Measurements from ENCODE around the gene GCGR. TPM values are rescaled to one million over a fixed set of nuclear protein-coding genes. Genes with fewer than 3 reads are reported as not detected.

GCGR gene
- total RNA-seq, 4 donors from 2014 or later: 0.47 TPM; not detected in 3

- 92 to 97% methylated on average over 6 to 13 of the region's 30 CpGs for WGBS, 2 donors (ENCODE audit: low coverage in 1 of 2)
- Histone ChIP-seq H3K27ac (no peak overlapping the region), H3K9me3 (no peaks in the 10 kb centered on the region), H3K4me1 (no peaks in the 10 kb centered on the region), H3K27me3 (no peaks in the 10 kb centered on the region), H3K36me3 (peaks cover 0 to 64% of the 10 kb centered on the region in 2 donors), H3K4me3 (no peak overlapping the region)
- TF ChIP-seq POLR2A (IDR thresholded peaks at IDR 0.05) (no peak), POLR2AphosphoS5 (IDR thresholded peaks at IDR 0.05) (no peak), CTCF (IDR thresholded peaks at IDR 0.05) (no peak), EP300 (IDR thresholded peaks at IDR 0.05) (no peak)
- ATAC-seq: no peak
These were observed 39.9 kb downstream of the GCGR start for GRCh38 chr17:81843713-81844326.

GRCh38 chr17:81844327-81844851 is 40.4 kb downstream of the GCGR start:
- no peak for ATAC-seq
- Histone ChIP-seq H3K4me3 (no peak overlapping the region), H3K36me3 (peaks cover 0 to 69% of the 10 kb centered on the region in 2 donors), H3K27ac (no peak overlapping the region), H3K27me3 (no peaks in the 10 kb centered on the region), H3K4me1 (no peaks in the 10 kb centered on the region), H3K9me3 (no peaks in the 10 kb centered on the region)
- 93% methylated on average over 3 of the region's 14 CpGs; no CpG with 5 or more reads in 1 of the 2 donors for WGBS, 2 donors (ENCODE audit: low coverage in 1 of 2)
- TF ChIP-seq POLR2AphosphoS5 (IDR thresholded peaks at IDR 0.05) (no peak), POLR2A (IDR thresholded peaks at IDR 0.05) (no peak), EP300 (IDR thresholded peaks at IDR 0.05) (no peak), CTCF (IDR thresholded peaks at IDR 0.05) (no peak)

- Histone ChIP-seq H3K4me3 (no peak overlapping the region), H3K9me3 (no peaks in the 10 kb centered on the region), H3K27me3 (no peaks in the 10 kb centered on the region), H3K36me3 (peaks cover 0 to 74% of the 10 kb centered on the region in 2 donors), H3K27ac (no peak overlapping the region), H3K4me1 (no peaks in the 10 kb centered on the region)
- no CpG with 5 or more reads among the region's 13 CpGs for WGBS, 2 donors (ENCODE audit: low coverage in 1 of 2)
- TF ChIP-seq POLR2A (IDR thresholded peaks at IDR 0.05): no peak
- TF ChIP-seq EP300 (IDR thresholded peaks at IDR 0.05): no peak
- TF ChIP-seq CTCF (IDR thresholded peaks at IDR 0.05): no peak
- no peak for TF ChIP-seq POLR2AphosphoS5 (IDR thresholded peaks at IDR 0.05)
- no peak for ATAC-seq
These were observed 40.9 kb downstream of the GCGR start for GRCh38 chr17:81844887-81845286.

GRCh38 chr17:81845361-81845760 is 41.4 kb downstream of the GCGR start:
- no peaks in the 10 kb centered on the region for H3K4me1 ChIP-seq
- no peaks in the 10 kb centered on the region for H3K9me3 ChIP-seq
- H3K36me3 ChIP-seq: peaks cover 0 to 79% of the 10 kb centered on the region in 2 donors
- no peaks in the 10 kb centered on the region for H3K27me3 ChIP-seq
- no peak overlapping the region for H3K27ac ChIP-seq
- WGBS, 2 donors (ENCODE audit: low coverage in 1 of 2): 92% methylated on average over 6 of the region's 13 CpGs; no CpG with 5 or more reads in 1 of the 2 donors
- H3K4me3 ChIP-seq: no peak overlapping the region
- ATAC-seq: no peak
- no peak for TF ChIP-seq POLR2A (IDR thresholded peaks at IDR 0.05)
- no peak for TF ChIP-seq EP300 (IDR thresholded peaks at IDR 0.05)
- TF ChIP-seq CTCF (IDR thresholded peaks at IDR 0.05): no peak
- TF ChIP-seq POLR2AphosphoS5 (IDR thresholded peaks at IDR 0.05): no peak
